KMS-11 (cell line): ENCODE results near the gene PHTF1.

Source experiments
- H2AFZ ChIP-seq: fragments of 200-600 bp; sonication (generic); 2 replicates; pipeline ENCODE4 v1.6.1; 2016; ENCODE audit warnings: antibody characterized with exemption, mixed run types, low read depth
- H3K27ac ChIP-seq: fragments of 200-600 bp; sonication (generic); 2 replicates; pipeline ENCODE4 v1.6.1; 2016; ENCODE audit warnings: mild to moderate bottlenecking, mixed run types
- H3K27me3 ChIP-seq: fragments of 200-600 bp; sonication (generic); 2 replicates; pipeline ENCODE4 v1.6.1; 2017; ENCODE audit warnings: mild to moderate bottlenecking, low read depth, mixed run types, moderate library complexity; ENCODE audit not compliant: insufficient read depth
- H3K36me3 ChIP-seq: fragments of 200-600 bp; sonication (generic); 2 replicates; pipeline ENCODE4 v1.6.1; 2017; ENCODE audit warnings: mild to moderate bottlenecking, mixed run types; ENCODE audit not compliant: insufficient read depth
- H3K4me1 ChIP-seq: fragments of 200-600 bp; sonication (generic); 2 replicates; pipeline ENCODE4 v1.6.1; 2016; ENCODE audit warnings: mild to moderate bottlenecking, low read depth, mixed run types; ENCODE audit not compliant: poor library complexity, severe bottlenecking
- H3K4me2 ChIP-seq: fragments of 200-600 bp; sonication (generic); 2 replicates; pipeline ENCODE4 v1.7.0; 2016; ENCODE audit warnings: mild to moderate bottlenecking, mixed run types
- H3K4me3 ChIP-seq: fragments of 200-600 bp; sonication (generic); IDR thresholded peaks from 2 replicates; pipeline ENCODE4 v1.6.1; 2017; ENCODE audit warnings: low read depth, low read length, mixed read lengths; ENCODE audit not compliant: insufficient read depth
- H3K79me2 ChIP-seq: fragments of 200-600 bp; sonication (generic); 2 replicates; pipeline ENCODE4 v1.6.1; 2016; ENCODE audit warnings: low read depth, mixed run types; ENCODE audit not compliant: insufficient read depth
- H3K9ac ChIP-seq: fragments of 200-600 bp; sonication (generic); 2 replicates; pipeline ENCODE4 v1.6.1; 2016; ENCODE audit warnings: mild to moderate bottlenecking, mixed run types
- H4K20me1 ChIP-seq: fragments of 200-600 bp; sonication (generic); 2 replicates; pipeline ENCODE4 v1.6.1; 2016; ENCODE audit warnings: mild to moderate bottlenecking, mixed run types; ENCODE audit not compliant: insufficient read depth
- CTCF ChIP-seq: fragments of 200-600 bp; sonication (generic); conservative IDR thresholded peaks from 2 replicates; pipeline ENCODE4 v1.6.1; 2017; ENCODE audit warnings: low read depth, mild to moderate bottlenecking, antibody characterized with exemption, low read length, moderate library complexity, mixed read lengths

PHTF1 gene

GRCh38 chr1:113692342-113692741 is 66.9 kb downstream of the PHTF1 start:
- Histone ChIP-seq H3K79me2 (no peaks in the 10 kb centered on the region), H3K4me1 (no peaks in the 10 kb centered on the region), H3K9ac (no peak overlapping the region), H2AFZ (no peak overlapping the region), H3K4me2 (no peak overlapping the region), H4K20me1 (no peaks in the 10 kb centered on the region), H3K27ac (no peak overlapping the region), H3K36me3 (no peaks in the 10 kb centered on the region), H3K27me3 (no peaks in the 10 kb centered on the region), H3K4me3 (no peak overlapping the region)
- TF ChIP-seq CTCF: no peak

- Histone ChIP-seq H3K4me2 (no peak overlapping the region), H3K4me3 (no peak overlapping the region), H3K27me3 (no peaks in the 10 kb centered on the region), H3K79me2 (no peaks in the 10 kb centered on the region), H3K4me1 (no peaks in the 10 kb centered on the region), H3K36me3 (no peaks in the 10 kb centered on the region), H3K27ac (no peak overlapping the region), H3K9ac (no peak overlapping the region), H4K20me1 (no peaks in the 10 kb centered on the region), H2AFZ (no peak overlapping the region)
- no peak for TF ChIP-seq CTCF
These were observed 68.1 kb downstream of the PHTF1 start for GRCh38 chr1:113691184-113691583.

GRCh38 chr1:113686891-113687618 is 72.2 kb downstream of the PHTF1 start:
- no peak overlapping the region for H2AFZ ChIP-seq
- H3K27me3 ChIP-seq: no peaks in the 10 kb centered on the region
- no peak overlapping the region for H3K4me3 ChIP-seq
- H3K36me3 ChIP-seq: no peaks in the 10 kb centered on the region
- TF ChIP-seq CTCF: no peak
- H3K4me2 ChIP-seq: no peak overlapping the region
- no peaks in the 10 kb centered on the region for H4K20me1 ChIP-seq
- no peaks in the 10 kb centered on the region for H3K79me2 ChIP-seq
- H3K9ac ChIP-seq: no peak overlapping the region
- no peak overlapping the region for H3K27ac ChIP-seq
- H3K4me1 ChIP-seq: peaks cover 13% of the 10 kb centered on the region

GRCh38 chr1:113684153-113684541 is 75.1 kb downstream of the PHTF1 start:
- H3K27ac ChIP-seq: no peak overlapping the region
- TF ChIP-seq CTCF: no peak
- peaks cover 24% of the 10 kb centered on the region for H3K4me1 ChIP-seq
- no peaks in the 10 kb centered on the region for H3K79me2 ChIP-seq
- no peak overlapping the region for H2AFZ ChIP-seq
- no peaks in the 10 kb centered on the region for H3K27me3 ChIP-seq
- H3K9ac ChIP-seq: no peak overlapping the region
- H3K36me3 ChIP-seq: no peaks in the 10 kb centered on the region
- no peak overlapping the region for H3K4me2 ChIP-seq
- H3K4me3 ChIP-seq: no peak overlapping the region
- H4K20me1 ChIP-seq: no peaks in the 10 kb centered on the region
